Activated effector memory CD4-positive, alpha-beta T cell treated with anti-CD3 and anti-CD28 coated beads, Interleukin-2, amount 50 U/mL, for 16 hours (primary cell): ENCODE measurements around the gene HSD17B2.
"Not testable (repeated sequence)": the region's sequence is repeated elsewhere in the genome, so short reads cannot be mapped to it uniquely, and the experiment has no call there.

Experiments used
- DNase-seq: peaks from one replicate; pipeline ENCODE4 v3.0.0-alpha.2; 2020

The HSD17B2 gene

DNA sequence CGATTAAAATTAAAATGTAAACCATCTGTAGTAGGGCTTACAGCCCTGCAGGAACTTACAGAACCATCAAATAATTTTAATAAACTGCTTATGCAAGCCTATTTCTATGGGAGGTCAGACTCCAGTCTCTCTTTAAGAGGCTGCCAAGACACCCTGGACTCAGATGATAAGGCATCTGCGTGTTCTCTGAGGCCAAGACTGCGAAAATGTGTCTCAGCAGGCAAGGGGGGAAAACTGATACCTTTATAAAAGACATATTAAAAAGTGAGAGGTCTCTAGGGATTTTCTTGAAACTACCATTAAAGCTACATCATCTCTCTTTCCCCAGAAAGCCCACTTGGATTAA is 102.7 kb downstream of the HSD17B2 start:
- no peak for DNase-seq

DNA sequence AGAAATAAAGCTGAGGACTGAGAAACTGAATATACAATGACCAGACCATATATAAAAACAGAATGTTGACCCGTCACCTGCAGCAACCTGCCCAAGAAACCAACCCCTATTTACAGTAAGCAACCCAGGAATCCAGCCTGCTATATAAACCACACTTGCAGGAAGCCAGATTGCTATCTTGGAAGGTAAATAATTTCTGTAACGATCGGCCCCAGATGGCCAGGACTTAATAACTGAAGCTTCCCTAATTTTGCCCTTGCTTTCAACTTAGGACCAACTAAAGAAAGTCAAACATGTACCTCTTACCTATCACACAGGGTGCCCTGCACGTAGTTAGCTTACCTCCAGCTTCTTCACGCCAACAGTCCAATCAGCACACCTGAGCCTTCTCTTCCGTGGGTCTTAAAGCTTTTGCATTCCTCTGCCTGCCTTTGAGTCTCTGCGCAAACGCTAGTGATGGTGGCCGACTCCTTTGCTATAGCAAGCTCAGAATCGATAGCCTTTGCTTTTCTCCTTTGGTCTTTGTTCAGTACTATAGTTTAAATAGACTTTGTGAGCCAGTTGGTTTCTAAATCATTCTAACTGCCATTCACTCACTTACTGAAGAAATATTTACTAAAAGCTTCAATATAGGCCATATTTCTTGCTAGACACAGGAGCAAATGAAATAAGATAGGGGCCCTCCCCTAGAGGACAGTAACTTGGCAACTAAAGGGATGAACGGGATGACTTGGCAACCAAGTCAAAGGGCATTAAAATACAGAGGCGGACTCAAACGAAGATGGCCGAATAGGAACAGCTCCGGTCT is 103.6 kb downstream of the HSD17B2 start:
- no peak for DNase-seq

DNA sequence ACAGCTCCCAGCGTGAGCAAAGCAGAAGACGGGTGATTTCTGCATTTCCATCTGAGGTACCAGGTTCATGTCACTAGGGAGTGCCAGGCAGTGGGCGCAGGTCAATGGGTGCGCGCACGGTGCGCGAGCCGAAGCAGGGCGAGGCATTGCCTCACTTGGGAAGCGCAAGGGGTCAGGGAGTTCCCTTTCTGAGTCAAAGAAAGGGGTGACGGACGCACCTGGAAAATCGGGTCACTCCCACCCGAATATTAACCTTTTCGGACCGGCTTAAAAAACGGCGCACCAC is 104.2 kb downstream of the HSD17B2 start:
- DNase-seq = not testable (repeated sequence)

DNA sequence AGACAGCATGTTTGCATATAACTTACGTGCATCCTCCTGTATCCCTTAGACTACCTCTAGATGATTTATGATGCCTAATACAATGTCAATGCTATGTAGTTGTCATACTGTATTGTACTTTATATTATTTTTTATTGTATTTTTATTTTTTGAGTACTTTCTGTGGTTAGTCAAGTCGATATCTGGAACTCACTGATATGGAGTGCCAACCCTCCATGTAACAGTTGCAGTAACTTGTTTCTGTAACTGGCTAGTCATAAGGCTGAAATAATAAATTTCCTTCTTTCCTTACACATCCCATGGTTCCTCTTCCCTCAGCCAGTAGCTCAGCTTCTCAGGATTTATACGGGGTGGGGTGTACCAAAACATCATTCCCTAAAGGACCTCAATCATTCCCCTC is 111.5 kb downstream of the HSD17B2 start:
- no peak for DNase-seq

DNA sequence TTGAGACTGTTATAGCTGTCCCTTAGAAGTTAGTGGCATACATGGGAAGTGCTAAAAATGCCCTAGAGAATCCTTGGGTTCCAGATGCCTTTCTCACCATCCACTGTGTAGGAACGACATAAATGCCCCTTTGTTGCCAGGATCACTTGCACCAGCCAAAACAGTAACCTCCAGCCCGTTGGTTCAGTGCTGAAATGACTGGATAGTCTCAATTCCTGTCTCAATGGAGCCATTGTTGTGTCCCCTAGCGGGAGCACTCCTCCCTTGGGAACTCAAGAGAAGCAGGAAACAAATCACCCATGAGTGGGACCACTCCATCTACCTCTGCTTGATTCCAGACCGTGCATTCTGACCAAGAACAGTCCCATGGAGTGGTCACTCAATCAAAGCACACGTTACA is 111.9 kb downstream of the HSD17B2 start:
- no peak for DNase-seq

DNA sequence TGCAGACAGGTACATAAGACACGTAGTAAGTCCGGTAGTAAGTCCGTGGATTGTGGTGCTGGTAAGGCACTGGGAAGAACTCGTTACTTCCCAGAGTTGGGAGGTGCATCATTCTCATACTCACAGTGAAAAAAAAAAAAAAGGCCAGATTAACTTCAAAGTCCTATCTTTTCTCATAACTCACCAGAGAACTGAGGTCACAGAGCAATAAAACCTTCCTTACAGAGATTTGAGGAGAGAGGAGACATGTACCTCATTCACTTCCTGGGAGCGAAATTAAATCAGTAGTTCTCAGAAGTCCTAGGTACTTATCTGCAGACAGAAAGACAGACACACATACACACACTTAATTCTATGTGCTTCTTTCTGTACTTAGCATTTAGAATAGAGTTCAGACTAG is 112.5 kb downstream of the HSD17B2 start:
- DNase-seq = no peak
